HEK293 (cell line): ENCODE data around the gene TSC2.

Source experiments
- CTCF ChIP-seq: fragments of 450-650 bp; formaldehyde crosslinking; IDR thresholded peaks from 2 replicates; pipeline ENCODE4 v1.5.1; 2016; ENCODE audit warnings: missing biosample characterization, missing genetic modification characterization
- REST ChIP-seq: fragments of 450-650 bp; formaldehyde crosslinking; IDR thresholded peaks from 2 replicates; pipeline ENCODE4 v1.5.1; 2016; ENCODE audit warnings: missing biosample characterization, missing genetic modification characterization
- TCF7L2 ChIP-seq: IDR thresholded peaks from 2 replicates; pipeline ENCODE4 v1.6.1; 2011; ENCODE audit warnings: low read depth, mild to moderate bottlenecking, inconsistent platforms, low read length, moderate library complexity, borderline replicate concordance
- ZBTB21 ChIP-seq: fragments of 450-650 bp; formaldehyde crosslinking; IDR thresholded peaks from 2 replicates; pipeline ENCODE4 v1.5.1; 2017; ENCODE audit warnings: missing biosample characterization, missing genetic modification characterization
- ZEB2 ChIP-seq: fragments of 450-650 bp; formaldehyde crosslinking; IDR thresholded peaks from 2 replicates; pipeline ENCODE4 v1.5.1; 2016; ENCODE audit warnings: missing biosample characterization, missing genetic modification characterization
- ZNF473 ChIP-seq: fragments of 450-650 bp; formaldehyde crosslinking; IDR thresholded peaks from 2 replicates; pipeline ENCODE4 v1.5.1; 2017; ENCODE audit warnings: missing biosample characterization, missing genetic modification characterization
- ZNF624 ChIP-seq: fragments of 450-650 bp; formaldehyde crosslinking; IDR thresholded peaks from 2 replicates; pipeline ENCODE4 v1.5.1; 2017; ENCODE audit warnings: missing biosample characterization, missing genetic modification characterization

DNA sequence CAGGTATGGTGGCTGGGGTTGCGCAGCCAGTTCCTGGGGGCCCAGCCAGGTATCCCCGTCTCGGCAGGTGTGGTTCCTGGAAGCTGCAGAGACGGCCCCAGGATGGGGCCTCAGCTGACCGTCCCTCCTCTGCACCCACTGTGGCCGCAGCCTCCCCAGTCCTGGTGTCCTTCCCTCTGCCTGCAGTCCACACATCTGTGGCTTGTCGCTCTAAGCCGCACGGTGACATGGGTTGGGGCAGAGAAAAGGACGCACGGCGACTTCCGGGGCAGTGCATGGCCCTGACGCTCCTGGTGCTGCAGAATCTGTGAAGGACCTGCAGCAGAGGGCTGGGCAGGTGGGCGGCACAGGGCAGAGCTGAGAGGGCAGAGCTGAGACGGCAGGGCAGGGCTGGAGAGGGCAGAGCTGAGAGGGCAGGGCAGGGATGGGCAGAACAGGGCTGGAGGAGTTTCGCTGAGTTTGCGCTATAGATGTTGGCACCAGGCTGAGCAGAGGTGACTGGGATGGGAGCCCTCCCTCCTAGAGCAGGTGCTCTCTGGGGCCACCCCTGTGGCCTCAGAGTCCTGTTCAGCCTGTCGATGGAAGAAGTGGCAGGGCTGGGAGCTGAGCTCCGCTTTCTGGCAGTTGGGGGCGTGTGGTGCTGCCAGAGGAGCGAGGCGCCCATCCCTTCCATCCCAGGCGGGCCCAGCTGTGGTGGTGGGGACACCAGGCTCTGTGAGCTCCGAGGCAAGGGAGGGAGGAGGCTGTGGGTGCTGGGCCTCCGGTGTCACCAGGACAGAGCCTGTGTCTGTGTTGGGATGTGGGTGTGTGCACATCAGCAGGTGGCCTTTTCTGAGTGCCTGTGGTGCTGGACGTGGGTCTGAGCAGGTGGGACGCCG is 23.0 kb downstream of the TSC2 start:
- TF ChIP-seq CTCF (tag by site-specific recombination) (no peak), REST (tag by site-specific recombination) (no peak), ZEB2 (tag by site-specific recombination) (no peak), TCF7L2 (no peak), ZNF473 (tag by site-specific recombination) (no peak), ZNF624 (tag by site-specific recombination) (no peak), ZBTB21 (tag by site-specific recombination) (no peak)
